ENCODE measurements around the gene TMEM51.

GRCh38 chr1:15159166-15159555 lies 5.6 kb downstream of the TMEM51 start:
- TF ChIP-seq CTCF (conservative IDR thresholded peaks at IDR 0.05; ENCODE audit: low read depth, low read length) (no peak), FOS (IDR thresholded peaks at IDR 0.05; ENCODE audit: low read depth, low read length) (no peak), POLR2A (IDR thresholded peaks at IDR 0.05; ENCODE audit: low read depth, low read length) (no peak), ELK1 (IDR thresholded peaks at IDR 0.05; ENCODE audit: borderline replicate concordance, low read depth, low read length) (no peak), RCOR1 (IDR thresholded peaks at IDR 0.05; ENCODE audit: insufficient replicate concordance, low read length) (no peak)

Data from IMR-90 (cell line).